ENCODE measurements around the gene MANSC4. TPM values are rescaled to one million over a fixed set of nuclear protein-coding genes. Genes with fewer than 3 reads are reported as not detected.

Gene MANSC4
- polyA plus RNA-seq (ENCODE audit: insufficient read length), result 0.95 TPM
- long read RNA-seq, donor 1, result 0 reads
- long read RNA-seq, donor 2, result 0 reads
- long read RNA-seq, donor 3, result 0 reads
- long read RNA-seq, donor 4, result 0 reads
- long read RNA-seq, donor 5, result 0 reads
- long read RNA-seq, donor 6, result 0 reads
- long read RNA-seq, donor 7, result 0 reads
- long read RNA-seq, donor 8, result 0 reads

DNA sequence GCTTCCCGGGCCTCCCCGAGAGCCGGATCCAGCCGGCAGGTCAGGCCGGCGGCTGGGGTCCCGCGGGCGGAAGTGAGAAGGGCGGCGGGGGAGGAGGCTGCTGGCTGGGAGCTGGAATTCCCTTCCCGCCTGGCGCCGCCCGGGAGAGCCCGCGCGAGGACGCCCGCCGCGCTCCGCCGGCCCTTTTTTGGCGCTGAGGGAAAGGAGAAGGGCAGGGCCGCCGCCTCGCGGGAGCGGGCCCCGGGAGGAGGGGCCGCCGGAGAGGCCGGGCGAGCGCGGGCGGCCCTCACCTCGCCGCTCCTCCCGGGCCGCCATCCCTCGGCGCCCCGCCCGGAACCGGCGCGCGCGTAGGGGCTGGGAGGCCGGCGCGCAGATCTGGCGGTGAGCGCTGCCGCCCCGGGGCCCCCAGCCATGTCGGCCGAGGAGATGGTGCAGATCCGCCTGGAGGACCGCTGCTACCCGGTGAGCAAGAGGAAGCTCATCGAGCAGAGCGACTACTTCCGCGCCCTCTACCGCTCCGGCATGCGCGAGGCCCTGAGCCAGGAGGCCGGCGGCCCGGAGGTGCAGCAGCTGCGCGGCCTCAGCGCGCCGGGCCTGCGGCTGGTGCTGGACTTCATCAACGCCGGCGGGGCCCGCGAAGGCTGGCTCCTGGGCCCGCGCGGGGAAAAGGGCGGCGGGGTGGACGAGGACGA, at the start of gene MANSC4, which contains the start of gene KLHL42:
Gene MANSC4, minus strand, starts transcription at position 317 of the 692 bp plus-strand sequence. CDS start 8,960 bp downstream, outside the sequence.
Gene KLHL42, plus strand, starts transcription at position 314 of the 692 bp plus-strand sequence. Its CDS starts 98 bp downstream, at position 412.
- peak; percentile 65 for DNase-seq

DNA sequence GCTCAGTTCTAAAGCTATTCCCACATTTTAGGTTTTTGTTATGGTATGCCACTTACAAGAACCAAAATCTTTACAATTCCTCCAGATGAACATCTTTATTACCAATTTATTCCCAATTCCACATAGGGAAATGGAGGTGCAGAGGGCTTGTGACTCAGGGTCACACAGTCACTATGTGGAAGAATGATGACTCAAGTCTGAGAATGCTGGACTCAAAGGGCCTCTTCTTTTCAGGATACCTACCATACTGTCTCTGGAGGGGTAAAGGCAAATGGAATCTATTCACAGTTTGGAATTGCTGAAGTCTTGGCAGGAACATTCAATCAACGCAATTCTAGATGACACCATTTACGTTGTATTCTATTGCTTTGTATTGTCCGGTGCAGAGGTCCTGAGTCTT, 48.2 kb upstream of the MANSC4 start:
- no peak for DNase-seq

DNA sequence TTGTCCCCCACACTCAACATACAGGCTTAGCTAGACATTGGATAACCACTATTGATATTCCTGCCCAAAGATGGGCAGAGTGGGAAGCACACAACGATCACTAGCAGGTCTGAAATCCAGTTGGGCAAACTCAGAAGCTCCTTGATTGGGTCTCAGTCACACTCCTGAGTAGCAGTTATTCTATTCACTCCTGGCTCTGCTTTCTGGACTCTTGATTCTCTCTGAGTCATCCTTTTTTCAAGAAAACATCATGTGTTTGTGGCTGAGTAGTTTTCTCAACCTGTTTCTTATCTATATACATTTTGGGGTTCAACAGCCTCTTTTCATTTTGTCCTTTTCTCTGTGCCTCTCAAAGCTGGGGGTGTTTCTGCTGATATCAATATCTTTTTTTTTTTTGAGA, 46.0 kb upstream of the MANSC4 start:
- DNase-seq, result no peak

DNA sequence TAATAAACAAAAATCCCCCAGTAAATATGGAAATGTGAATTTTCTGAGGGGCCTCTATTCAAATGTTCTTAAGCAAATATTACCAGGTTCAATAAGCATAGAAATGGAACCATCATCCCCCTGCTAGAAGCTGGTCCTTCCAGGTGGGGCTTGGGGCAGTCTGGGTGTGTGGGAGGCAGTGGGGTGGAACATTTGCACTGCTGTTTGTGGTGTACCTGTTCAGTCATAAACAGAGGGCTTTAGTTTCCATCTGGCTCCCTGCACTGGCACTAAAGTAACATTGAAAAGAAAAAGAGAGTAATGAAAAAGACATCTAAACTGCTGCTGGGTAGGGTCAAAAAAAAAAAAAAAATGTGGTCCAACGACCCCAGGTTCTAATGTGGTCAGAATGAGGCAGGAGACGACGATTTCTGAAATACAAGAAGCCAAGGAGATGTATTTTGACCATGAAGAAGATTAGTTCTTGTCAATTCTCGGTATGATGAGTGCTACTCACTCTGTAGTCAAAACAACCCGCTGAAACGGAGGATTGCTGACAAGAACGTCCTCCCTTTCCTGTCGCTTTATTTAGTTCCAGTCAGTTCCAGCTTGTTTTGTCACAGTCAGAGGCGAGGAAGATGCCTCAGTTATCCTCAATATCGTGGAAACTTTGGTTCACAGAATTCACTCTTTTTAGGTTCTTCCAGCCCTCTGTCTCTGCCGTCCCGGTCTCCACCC, 44.2 kb upstream of the MANSC4 start:
- no peak for DNase-seq

DNA sequence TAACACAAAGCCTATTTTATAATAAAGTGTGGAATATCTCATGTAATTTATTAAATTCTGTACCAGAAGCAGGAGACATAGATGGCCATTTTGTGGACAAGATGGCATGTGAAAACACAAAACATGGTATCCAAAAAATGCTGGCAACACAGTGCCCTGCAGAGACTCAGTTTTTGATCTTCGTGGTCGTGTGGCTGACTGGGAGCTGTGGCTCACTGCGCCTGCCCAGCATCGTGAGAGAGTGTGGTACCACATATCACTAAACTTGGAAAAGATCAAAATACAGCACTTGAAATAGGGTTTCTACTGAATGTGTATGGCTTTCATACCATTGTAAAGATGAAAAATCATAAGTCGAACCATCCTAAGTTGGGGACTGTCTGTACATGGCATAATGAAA, 43.0 kb upstream of the MANSC4 start:
- no peak for DNase-seq

DNA sequence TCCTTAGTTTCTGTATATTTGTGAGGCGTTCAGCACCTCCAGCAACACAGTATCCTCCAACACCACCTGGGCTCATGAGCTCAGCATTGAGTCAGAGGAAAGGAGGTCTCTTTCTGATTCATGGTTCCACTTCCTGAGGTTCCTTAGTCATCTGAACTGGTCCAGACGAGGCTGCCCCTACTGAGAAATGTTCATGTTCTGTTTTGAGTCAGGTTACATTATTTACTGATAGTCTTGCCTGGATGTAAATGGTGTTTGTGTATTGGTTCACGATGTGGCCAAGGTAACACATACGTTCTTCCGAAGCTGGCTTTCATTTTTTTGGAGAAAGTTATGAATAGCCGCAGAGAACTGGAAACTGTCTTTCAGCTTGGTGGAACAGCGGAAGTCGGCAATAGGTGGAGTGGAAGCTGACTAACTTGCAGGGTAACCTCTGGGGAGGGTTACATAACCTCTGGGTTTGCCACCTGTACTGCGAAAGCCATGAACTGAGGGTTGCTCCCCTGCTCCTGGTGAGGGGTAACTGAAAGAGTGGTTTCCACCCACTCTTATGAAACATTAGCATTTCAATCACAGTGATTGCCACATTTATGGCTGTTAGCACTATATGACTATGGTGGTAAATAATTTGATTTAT, 42.2 kb upstream of the MANSC4 start:
- no peak for DNase-seq

DNA sequence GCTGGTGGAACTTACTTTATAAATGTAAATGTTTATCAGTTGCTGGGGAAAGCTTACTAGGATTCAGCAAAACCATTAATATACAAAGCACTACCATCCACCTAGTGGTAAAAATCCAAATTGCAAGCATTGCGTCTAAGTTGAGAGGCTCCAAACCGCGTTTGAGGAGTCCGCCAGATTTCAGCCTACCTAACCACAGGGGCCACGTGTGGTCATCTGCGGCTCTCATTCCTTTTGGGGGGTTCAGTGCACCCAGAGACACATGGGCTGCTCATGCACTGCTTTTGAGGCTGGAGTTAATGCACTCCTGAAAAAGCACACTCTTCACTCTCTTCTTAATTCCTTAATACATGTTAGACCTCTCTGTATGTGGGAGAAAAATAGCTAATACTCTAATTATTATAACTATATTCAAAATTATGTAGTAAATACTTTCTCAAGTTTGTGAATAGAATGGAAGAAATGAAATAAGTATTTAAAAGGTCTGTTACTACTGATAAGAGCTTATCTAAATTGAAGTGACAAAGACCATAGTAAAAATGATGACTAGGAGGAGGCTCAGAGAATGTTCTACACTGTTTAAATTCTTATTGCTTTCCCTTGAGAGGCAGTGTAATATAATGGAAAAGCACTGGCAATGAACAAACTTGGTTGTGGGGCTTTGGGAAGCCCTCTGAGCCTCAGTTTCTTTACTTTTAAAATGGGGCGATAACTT, 41.4 kb upstream of the MANSC4 start:
- DNase-seq, result peak; percentile 91

DNA sequence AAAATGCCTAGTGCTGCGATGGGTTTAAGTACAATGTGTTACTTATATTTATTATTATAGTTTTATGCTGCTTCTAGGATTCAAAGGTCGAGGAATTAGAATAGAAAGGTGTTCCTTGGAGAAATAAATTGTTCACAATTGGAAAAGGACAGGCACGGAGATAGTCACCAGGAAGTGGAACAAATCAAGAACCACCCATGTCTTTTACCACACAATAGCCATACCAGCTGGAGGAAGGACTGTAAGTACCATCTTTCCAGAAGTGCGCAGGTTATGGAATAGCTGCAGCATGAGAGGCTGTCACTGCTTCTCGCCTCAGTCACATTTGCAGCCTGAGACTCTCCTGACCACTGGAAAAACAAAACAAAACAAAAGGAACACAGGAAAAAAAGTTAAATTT, 40.5 kb upstream of the MANSC4 start:
- no peak for DNase-seq

DNA sequence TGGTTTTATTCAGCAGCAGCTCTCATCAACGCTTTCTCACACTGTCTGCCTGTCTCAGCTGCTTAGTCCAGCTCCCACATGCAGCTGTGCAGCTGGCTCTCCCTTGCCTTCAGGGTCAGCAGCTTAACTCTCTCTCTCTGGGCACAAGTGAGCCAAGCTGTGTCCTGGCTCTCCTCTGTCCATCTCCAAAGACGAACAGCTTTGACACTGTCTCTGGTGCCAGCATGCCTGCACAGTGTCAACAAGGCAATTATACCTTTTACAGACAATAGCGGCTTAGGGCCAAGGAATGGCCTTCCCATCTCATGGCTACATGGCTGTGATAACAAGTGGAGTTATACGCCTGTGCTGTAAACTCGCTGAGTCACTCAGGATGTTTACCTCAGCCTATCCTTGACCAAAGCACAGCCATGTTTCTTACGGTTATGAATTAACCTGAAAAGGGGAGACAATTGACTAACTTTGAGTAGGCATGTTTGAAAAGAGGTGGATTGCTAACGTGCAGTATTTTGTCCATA, 38.4 kb upstream of the MANSC4 start:
- no peak for DNase-seq

DNA sequence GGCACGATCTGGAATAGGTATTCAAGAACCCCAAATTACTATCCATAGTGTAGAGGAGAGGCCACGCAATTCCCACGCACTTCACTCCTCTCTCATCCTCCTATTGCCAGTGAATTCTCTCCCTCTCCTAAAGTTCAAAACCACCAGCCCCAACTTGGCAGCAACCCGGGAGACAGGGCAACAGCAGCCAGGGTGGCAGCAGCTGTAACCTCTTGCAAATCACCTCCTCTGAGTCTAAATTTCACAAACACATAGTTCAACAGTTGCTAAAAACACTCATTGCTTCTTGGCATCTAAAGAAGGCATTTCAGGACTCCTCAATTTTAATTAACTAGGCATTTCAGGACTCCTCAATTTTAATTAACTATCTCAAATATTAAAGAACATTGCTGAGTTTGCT, 37.7 kb upstream of the MANSC4 start:
- no peak for DNase-seq

DNA sequence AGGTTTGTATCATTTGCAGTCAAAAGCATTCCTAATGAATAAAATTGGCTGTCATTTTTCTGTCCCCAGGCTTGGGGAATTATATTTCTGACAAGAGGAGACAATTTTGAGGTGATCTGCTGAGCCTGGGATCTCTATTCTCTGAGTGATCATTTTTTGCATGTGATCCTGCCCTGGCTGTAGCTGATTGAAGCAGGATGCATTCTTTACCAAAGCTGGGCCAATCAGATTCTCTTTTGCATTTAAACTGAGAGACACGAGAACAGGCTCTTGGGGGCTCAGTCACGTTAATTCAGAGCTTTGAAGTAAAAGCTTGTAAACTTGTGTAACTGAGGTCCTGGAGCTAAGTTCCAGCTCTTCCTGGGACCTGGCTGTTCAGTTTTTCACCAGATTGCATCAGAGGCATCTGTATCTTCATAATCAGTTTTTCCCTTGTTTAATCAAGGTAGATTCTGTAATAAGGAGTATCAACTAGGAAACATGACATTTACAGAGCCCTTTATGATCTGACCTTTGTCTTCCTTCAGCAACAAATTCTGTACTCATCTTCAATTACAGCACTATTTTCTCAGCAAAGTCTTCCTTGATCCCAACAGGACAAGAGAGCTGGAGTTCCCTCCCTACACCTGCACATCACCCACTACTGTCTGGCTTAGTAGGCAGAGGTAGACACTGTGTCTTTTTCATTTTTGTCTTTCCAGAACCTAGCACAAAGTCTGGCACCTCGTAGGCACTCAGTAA, 35.0 kb upstream of the MANSC4 start:
- DNase-seq, result no peak

DNA sequence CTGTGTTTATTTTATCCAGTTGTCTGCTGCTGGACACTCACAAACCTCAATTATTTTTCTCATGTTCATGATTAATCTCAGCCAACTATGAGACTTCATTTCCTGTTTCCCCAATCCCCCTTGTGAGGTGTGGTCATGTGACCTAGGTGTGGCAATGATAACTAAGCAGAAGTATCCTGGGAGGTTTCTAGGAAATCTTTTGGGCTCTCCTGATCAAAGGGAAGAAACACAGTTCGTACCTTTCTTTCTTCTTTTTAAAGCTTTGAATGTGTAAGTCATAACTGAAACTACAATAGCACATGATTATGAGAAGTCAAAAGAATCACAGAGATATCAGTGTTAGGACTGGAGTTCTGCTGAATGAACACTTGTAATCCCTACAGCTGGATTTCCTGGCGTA, 34.4 kb upstream of the MANSC4 start:
- no peak for DNase-seq

DNA sequence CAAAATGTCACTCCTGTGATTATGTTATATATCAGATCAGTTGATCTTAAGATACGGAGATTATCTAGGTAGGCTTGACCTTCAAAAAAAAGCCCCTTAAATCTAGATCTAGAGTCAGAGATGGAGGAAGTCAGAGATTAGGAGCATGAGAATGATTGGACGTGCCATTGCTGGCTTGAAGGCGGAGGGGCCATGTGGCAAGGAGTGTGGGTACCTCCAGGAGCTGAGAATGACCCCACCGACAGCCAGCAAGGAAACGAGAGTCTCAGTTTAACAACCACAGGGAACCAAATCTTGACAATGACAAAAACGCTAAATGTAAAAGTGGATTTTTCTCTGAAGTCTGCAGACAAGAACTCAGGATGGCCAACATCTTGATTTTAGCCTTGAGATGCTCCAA, 32.5 kb upstream of the MANSC4 start:
- DNase-seq, result no peak

DNA sequence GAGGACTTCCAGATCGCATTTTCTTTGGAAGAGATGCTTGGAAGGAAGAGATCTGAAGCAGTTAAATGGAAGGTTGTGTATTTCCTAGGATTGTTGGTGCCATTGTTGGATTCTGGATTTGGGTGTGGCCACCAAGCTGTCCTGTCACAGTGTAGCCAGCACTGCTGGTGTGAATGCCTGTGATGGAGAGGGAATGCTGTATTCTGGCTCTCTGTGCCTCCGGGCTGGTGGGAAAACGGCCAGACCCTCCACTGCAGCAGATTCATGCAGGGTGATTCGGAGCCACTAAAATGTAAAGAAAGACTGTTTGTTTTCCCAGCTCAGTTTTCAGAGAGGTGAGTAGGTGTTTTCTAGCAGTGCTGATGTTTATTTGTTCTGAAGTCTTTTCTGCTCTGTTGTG, 30.7 kb upstream of the MANSC4 start:
- DNase-seq, result no peak

DNA sequence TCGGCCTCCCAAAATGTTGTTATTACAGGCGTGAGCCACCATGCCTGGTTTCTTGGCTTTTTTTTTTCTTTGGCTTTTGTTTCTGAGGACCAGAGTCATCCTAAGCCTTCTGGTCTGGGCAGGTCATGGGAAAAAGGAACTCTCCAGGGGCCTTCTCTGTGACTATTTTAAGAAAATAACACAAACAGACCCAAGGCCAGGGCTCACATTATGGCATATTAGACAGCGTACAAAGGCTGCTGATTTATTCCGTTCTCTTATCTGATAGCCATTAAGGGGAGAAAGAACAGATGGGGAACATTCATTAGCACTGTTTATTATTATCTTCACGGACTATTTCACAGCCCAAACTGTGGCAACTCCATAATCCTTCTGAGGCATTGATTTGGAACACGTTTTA, 28.8 kb upstream of the MANSC4 start:
- no peak for DNase-seq

DNA sequence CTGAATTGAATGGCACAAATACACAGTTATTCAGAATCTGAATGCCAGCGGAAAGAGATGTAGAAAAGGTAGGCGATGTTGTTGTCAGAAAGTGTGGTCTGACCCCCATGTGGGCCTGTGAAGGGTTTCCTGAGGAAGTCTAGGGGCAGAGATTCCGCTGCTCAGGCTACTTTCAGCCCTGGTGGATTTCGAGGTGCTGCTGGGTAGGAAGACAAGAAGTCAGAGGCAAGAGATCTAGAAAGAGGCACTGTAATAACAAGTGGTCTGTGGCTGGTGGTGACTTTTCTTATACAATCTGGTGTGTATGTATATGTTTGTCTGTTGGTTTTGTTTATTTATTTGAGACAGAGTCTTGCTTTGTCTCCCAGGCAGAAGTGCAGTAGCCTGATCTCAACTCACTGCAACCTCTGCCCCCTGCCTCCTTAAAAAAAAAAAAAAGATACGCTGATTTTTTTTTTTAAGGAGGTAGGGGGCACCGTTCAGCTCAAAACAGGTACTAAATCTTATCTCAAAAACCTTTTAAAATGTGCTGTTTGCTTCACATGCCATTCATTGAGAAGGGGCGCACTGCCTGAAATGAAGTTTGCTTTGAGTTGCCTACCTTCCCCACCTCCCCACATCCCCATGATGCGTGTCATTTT, 27.1 kb upstream of the MANSC4 start:
- DNase-seq, result no peak

DNA sequence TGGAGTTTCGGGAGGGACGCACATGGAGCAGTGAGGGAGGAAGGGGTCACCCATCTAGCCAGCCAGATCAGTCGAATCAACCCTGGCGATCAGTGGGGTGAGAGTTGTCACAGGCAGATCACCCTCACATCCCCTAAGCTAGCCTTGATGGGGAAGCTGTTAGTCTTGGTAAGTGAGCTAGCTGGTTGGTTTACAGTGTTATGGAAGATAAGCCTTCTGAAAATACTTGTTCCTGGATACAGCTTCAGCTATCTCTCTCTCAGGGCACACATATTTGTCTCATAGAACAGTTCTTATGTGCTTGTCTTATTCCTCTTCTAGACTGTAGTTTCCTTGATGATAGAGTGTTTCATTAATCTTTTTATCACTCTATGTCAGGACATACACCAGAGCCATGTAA, 26.2 kb upstream of the MANSC4 start:
- no peak for DNase-seq

DNA sequence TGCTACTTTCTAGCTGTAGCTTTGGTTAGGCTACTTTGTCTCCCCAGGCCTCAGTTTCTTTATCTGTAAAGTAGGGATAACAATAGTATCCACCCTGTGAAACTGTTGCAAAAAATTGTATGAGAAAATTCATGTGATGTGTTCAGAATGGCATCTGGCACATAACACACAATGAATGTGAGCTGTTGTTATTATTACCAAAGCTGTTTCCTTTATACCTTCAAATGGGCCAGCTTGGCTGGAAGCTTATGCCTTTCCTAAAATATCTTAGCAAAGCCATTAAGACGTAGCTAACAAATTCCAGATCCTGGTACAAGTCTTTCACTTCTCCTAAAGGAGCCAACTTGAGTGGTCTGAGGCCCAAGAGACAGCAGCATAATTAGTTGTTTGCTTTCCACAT, 25.2 kb upstream of the MANSC4 start:
- no peak for DNase-seq

DNA sequence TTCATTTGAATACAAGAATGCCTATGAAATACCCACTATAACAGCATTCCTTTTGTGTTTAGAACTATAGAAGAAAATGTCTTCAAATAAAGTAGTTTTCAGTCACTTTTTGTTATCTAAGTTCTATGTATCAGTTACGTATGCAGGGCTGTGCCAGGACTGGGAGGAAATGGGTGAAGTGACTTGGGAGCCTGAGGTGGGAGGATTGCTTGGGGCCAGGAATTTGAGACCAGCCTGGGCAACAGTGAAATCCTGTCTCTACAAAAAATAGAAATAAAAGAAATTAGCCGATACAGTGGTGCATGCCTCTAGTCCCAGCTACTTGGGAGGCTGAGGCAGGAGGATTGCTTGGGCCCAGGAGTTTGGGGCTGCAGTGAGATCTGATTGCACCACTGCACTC, 22.9 kb upstream of the MANSC4 start:
- no peak for DNase-seq

DNA sequence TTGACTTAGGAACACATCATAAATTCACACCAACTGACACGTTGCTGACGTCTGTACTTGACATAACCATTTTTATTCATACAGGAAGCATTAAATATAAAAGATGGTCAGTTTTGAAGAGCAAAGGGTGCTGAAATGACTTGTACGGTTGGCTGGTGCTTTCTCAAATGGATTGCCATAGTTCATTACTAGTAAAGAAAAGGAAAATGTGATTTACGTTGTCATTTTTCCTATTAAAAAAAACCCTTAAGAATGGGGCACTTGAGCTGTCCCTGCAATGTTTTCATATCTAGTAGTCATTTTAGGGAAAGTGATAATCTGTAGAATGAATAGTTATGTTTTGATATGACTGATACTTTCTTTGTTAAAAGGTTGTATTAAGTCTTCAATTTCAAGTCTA, 22.5 kb upstream of the MANSC4 start:
- DNase-seq, result no peak

DNA sequence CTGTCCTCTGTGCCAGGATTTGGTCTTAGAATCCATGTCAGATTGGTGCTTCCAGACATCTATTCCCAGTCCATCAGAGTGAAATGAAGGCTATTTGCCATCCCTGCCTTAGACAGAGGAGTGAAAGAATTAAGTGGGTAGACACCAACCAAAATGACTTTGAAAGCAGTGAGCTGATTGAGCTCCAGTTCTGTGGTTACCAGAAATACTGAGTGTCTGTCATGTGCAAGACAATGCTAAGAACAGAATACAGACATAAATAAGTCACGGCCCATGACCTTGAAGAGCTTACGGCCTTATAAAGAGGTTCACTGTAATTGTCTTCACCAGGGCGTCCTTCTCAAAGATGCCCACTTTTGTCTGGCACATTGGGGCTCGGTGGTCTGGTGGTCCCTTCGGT, 21.6 kb upstream of the MANSC4 start:
- no peak for DNase-seq

Measured in left kidney (tissue), 8 donors.